Endothelial cell of umbilical vein (primary cell): ENCODE measurements around the gene PEX5L. TPM values are rescaled to one million over a fixed set of nuclear protein-coding genes. Genes with fewer than 3 reads are reported as not detected.

ENCODE experiments used
- BruUV-seq: library from RNA; stranded (reverse); fragments of 400-500 nt; replicated peaks from 2 replicates; lab custom pipeline; 2021; lab: Mats Ljungman, UMichigan
- CTCF ChIA-PET: fragments of 300-600, 350-600 bp; sonication (Branson Sonifier 250); formaldehyde crosslinking; loops from one replicate; lab custom pipeline; 2021; ENCODE audit warnings: antibody characterized with exemption, inconsistent platforms; lab: Charles Lee
- POLR2A ChIA-PET: fragments of 300-600, 350-600 bp; sonication (Branson Sonifier 250); formaldehyde crosslinking; loops from one replicate; lab custom pipeline; 2021; ENCODE audit warnings: antibody characterized with exemption, inconsistent platforms; lab: Charles Lee
- DNase-seq: peaks from one replicate; pipeline ENCODE4 v3.0.0-alpha.2; 2011; ENCODE audit warnings: low read depth, low spot score
- FAIRE-seq: peaks from 2 replicates; lab custom pipeline; 2011; peaks lifted over from hg19 to GRCh38; lab: Jason Lieb, UNC
- H2AFZ ChIP-seq: 2 replicates; pipeline ENCODE4 v1.6.0; 2012; ENCODE audit warnings: low read depth, low read length, control low read depth, inconsistent platforms
- H3K27ac ChIP-seq: 2 replicates; pipeline ENCODE4 v1.5.1; 2011; ENCODE audit warnings: low read depth, mild to moderate bottlenecking, control low read depth, low read length, moderate library complexity; ENCODE audit not compliant: insufficient read depth
- H3K27me3 ChIP-seq, 2 experiments: 2 replicates each; pipeline versions ENCODE4 v1.6.0 to v1.6.1; 2011; ENCODE audit warnings: low read length in 2 of 2, mixed read lengths in 1 of 2; ENCODE audit not compliant: control insufficient read depth in 2 of 2, insufficient read depth in 2 of 2
- H3K36me3 ChIP-seq, 2 experiments: 2 replicates in 1 of 2; 3 replicates in 1 of 2; pipeline ENCODE4 v1.5.1; 2011; ENCODE audit warnings: low read length in 2 of 2, mild to moderate bottlenecking in 1 of 2, moderate library complexity in 1 of 2; ENCODE audit not compliant: control insufficient read depth in 2 of 2, insufficient read depth in 2 of 2; ENCODE audit errors: extremely low read depth in 1 of 2
- H3K4me1 ChIP-seq: 3 replicates; pipeline ENCODE4 v1.5.1; 2011; ENCODE audit warnings: mild to moderate bottlenecking, low read length; ENCODE audit not compliant: control insufficient read depth, insufficient read depth; ENCODE audit errors: extremely low read depth
- H3K4me2 ChIP-seq: 2 replicates; pipeline ENCODE4 v1.6.1; 2011; ENCODE audit warnings: low read length, control low read depth, mixed read lengths; ENCODE audit not compliant: insufficient read depth
- H3K4me3 ChIP-seq, 3 experiments: fragments of 200-600 bp in 1 of 3; sonication (generic), shearing (Covaris generic) in 1 of 3; replicated peaks in 1 of 3; 2 replicates each; pipeline ENCODE4 v1.5.1; 2011 to 2016; ENCODE audit warnings: control low read depth in 3 of 3, low read length in 3 of 3, mild to moderate bottlenecking in 2 of 3, inconsistent platforms in 1 of 3, low read depth in 1 of 3, moderate library complexity in 1 of 3; ENCODE audit not compliant: insufficient read depth in 1 of 3
- H3K79me2 ChIP-seq: 2 replicates; pipeline ENCODE4 v1.6.0; 2012; ENCODE audit warnings: low read length, inconsistent platforms; ENCODE audit not compliant: control insufficient read depth, insufficient read depth
- H3K9ac ChIP-seq: replicated peaks from 2 replicates; pipeline ENCODE3; 2011; ENCODE audit warnings: low read length, control low read depth; ENCODE audit not compliant: insufficient read depth; ENCODE audit errors: extremely low read depth
- H3K9me1 ChIP-seq: replicated peaks from 3 replicates; pipeline ENCODE4 v1.6.0; 2011; ENCODE audit warnings: mild to moderate bottlenecking, low read length; ENCODE audit not compliant: control insufficient read depth, insufficient read depth; ENCODE audit errors: extremely low read depth
- H3K9me3 ChIP-seq: replicated peaks from 2 replicates; pipeline ENCODE4 v1.5.1; 2012; ENCODE audit warnings: low read length, inconsistent platforms; ENCODE audit not compliant: control insufficient read depth, insufficient read depth
- H4K20me1 ChIP-seq: replicated peaks from 2 replicates; pipeline ENCODE3; 2011; ENCODE audit warnings: mild to moderate bottlenecking, low read length; ENCODE audit not compliant: control insufficient read depth, insufficient read depth; ENCODE audit errors: extremely low read depth
- CTCF ChIP-seq, 2 donors: IDR thresholded peaks; 1 replicate in 1 of 2; 2 replicates in 1 of 2; pipeline ENCODE4 v1.5.1; 2011; ENCODE audit warnings: low read length in 2 of 2, mild to moderate bottlenecking in 2 of 2, moderate library complexity in 2 of 2, control low read depth in 1 of 2, inconsistent platforms in 1 of 2, low read depth in 1 of 2; ENCODE audit not compliant: insufficient read depth in 1 of 2; ENCODE audit errors: extremely low read depth in 1 of 2
- EZH2 ChIP-seq: IDR thresholded peaks from 2 replicates; pipeline ENCODE4 v1.6.1; 2012; ENCODE audit warnings: borderline replicate concordance, low read depth, mild to moderate bottlenecking, moderate library complexity, low read length, inconsistent platforms; ENCODE audit not compliant: severe bottlenecking
- FOS ChIP-seq: IDR thresholded peaks from 2 replicates; pipeline ENCODE4 v1.6.1; 2011; ENCODE audit warnings: mild to moderate bottlenecking, low read length, moderate library complexity, borderline replicate concordance; ENCODE audit not compliant: insufficient read depth
- GATA2 ChIP-seq: IDR thresholded peaks from 2 replicates; pipeline ENCODE4 v1.7.0; 2011; ENCODE audit warnings: low read depth, mild to moderate bottlenecking, moderate library complexity, mixed read lengths, low read length; ENCODE audit not compliant: insufficient read length, insufficient read depth
- JUN ChIP-seq: IDR thresholded peaks from 2 replicates; pipeline ENCODE4 v1.6.1; 2011; ENCODE audit warnings: borderline replicate concordance, low read depth; ENCODE audit not compliant: insufficient read length, insufficient read depth
- MAX ChIP-seq: IDR thresholded peaks from 2 replicates; pipeline ENCODE4 v1.6.1; 2011; ENCODE audit not compliant: insufficient read depth, insufficient read length
- MYC ChIP-seq: IDR thresholded peaks from one replicate; pipeline ENCODE4 v1.6.1; 2011; ENCODE audit warnings: mild to moderate bottlenecking, low read depth, low read length
- POLR2A ChIP-seq: IDR thresholded peaks from 2 replicates; pipeline ENCODE4 v1.6.1; 2012; ENCODE audit warnings: low read depth, mild to moderate bottlenecking, control low read depth, low read length
- POLR2AphosphoS5 ChIP-seq: IDR thresholded peaks from 2 replicates; pipeline ENCODE4 v1.6.1; 2012; ENCODE audit warnings: low read depth, mild to moderate bottlenecking, control low read depth, low read length, moderate library complexity; ENCODE audit not compliant: insufficient read depth
- dilution Hi-C: fragments of 300-500 bp; cut with MboI; formaldehyde crosslinking; loops from one replicate; pipeline ENCODE4 v1.15.0; 2019; ENCODE audit warnings: low sequenced_read_pairs; ENCODE audit not compliant: extremely low pct_ligation_motif_present
- intact Hi-C: fragments of 100-400 bp; cut with micrococcal nuclease; formaldehyde crosslinking; loops from one replicate; pipeline ENCODE4 v1.10.0; 2022
- polyA plus RNA-seq, 4 experiments: library from polyadenylated mRNA; depleted of rRNA in 3 of 4; stranded (reverse) in 3 of 4; unstranded in 1 of 4; fragments of >200 nt; gene quantifications; 2 replicates each; pipeline versions ENCODE4 v1.2.1 to v1.2.3, GENCODE V29; 2011 to 2012; ENCODE audit warnings: missing spikeins in 1 of 4
- total RNA-seq: library from RNA; stranded (reverse); gene quantifications from 2 replicates; pipeline ENCODE4 v1.2.3, GENCODE V29; 2021

The PEX5L gene
- total and polyA plus RNA-seq, 2 donors (not counting 3 experiments of a cell fraction or from before 2014, with no cell fraction given) = not detected

GRCh38 chr3:179933914-179934313, 102.8 kb downstream of the PEX5L start:
- FAIRE-seq (no peak), DNase-seq (no peak)
- intact Hi-C loops (no loop called here), dilution Hi-C loops (no loop called here)
- H2AFZ ChIP-seq = no peak overlapping the region
- no peak overlapping the region for H3K4me3 ChIP-seq
- CTCF ChIA-PET = interaction anchor here (1.5 kb wide), 1 partner anchor 661 kb away, joined by 8 read pairs; no protein-coding TSS in a partner anchor
- H3K27me3 ChIP-seq = no peaks in the 10 kb centered on the region
- no peaks in the 10 kb centered on the region for H4K20me1 ChIP-seq
- H3K36me3 ChIP-seq = no peaks in the 10 kb centered on the region
- no TSS peak for BruUV-seq
- no peaks in the 10 kb centered on the region for H3K79me2 ChIP-seq
- POLR2A ChIA-PET = no interaction called here
- H3K9me3 ChIP-seq = no peaks in the 10 kb centered on the region
- H3K9me1 ChIP-seq = no peaks in the 10 kb centered on the region
- H3K27ac ChIP-seq = no peak overlapping the region
- no peak overlapping the region for H3K9ac ChIP-seq
- no peaks in the 10 kb centered on the region for H3K4me1 ChIP-seq
- TF ChIP-seq MYC = no peak
- no peak for TF ChIP-seq MAX
- no peak for TF ChIP-seq CTCF (IDR thresholded peaks at IDR 0.05; ENCODE audit: extremely low read depth in 1 of 2, insufficient read depth in 1 of 2, low read depth in 1 of 2, low read length in 2 of 2)
- TF ChIP-seq POLR2AphosphoS5 = no peak
- no peak for TF ChIP-seq FOS
- no peak for TF ChIP-seq POLR2A
- no peak for TF ChIP-seq EZH2
- no peak for TF ChIP-seq GATA2
- no peak for TF ChIP-seq JUN
- H3K4me2 ChIP-seq = no peak overlapping the region
